Liver (tissue), 9 donors: ENCODE data around the gene CCDC88C. TPM values are rescaled to one million over a fixed set of nuclear protein-coding genes. Genes with fewer than 3 reads are reported as not detected.

Experiments
- DNase-seq: peaks from one replicate; pipeline ENCODE4 v3.0.0-alpha.2; 2017; ENCODE audit warnings: low spot score
- H3K27ac ChIP-seq, 2 donors: one replicate each; pipeline ENCODE4 v1.7.0; 2013; ENCODE audit warnings: inconsistent platforms in 2 of 2, low read length in 2 of 2, control low read depth in 1 of 2, low read depth in 1 of 2, mild to moderate bottlenecking in 1 of 2
- H3K27me3 ChIP-seq, 4 donors: one replicate each; pipeline versions ENCODE4 v1.6.1 to v1.7.0; 2013; ENCODE audit warnings: low read length in 3 of 4, inconsistent platforms in 1 of 4, mild to moderate bottlenecking in 1 of 4, moderate library complexity in 1 of 4; ENCODE audit not compliant: control insufficient read depth in 4 of 4, insufficient read depth in 4 of 4
- H3K36me3 ChIP-seq, 4 donors: one replicate each; pipeline versions ENCODE4 v1.6.1 to v1.7.0; 2013; ENCODE audit warnings: low read length in 3 of 4, mild to moderate bottlenecking in 3 of 4, low read depth in 1 of 4, moderate library complexity in 1 of 4; ENCODE audit not compliant: control insufficient read depth in 4 of 4, insufficient read depth in 3 of 4
- H3K4me1 ChIP-seq, 4 donors: one replicate each; pipeline versions ENCODE4 v1.6.1 to v1.7.0; 2013; ENCODE audit warnings: low read length in 3 of 4, mild to moderate bottlenecking in 3 of 4, moderate library complexity in 1 of 4; ENCODE audit not compliant: control insufficient read depth in 4 of 4, insufficient read depth in 4 of 4
- H3K4me3 ChIP-seq, 3 donors: one replicate each; pipeline versions ENCODE4 v1.6.1 to v1.7.0; 2013; ENCODE audit warnings: low read length in 3 of 3, control low read depth in 1 of 3, low read depth in 1 of 3, mild to moderate bottlenecking in 1 of 3
- H3K9ac ChIP-seq, 2 donors: one replicate each; pipeline ENCODE4 v1.7.0; 2013; ENCODE audit warnings: low read length in 2 of 2, mild to moderate bottlenecking in 2 of 2, moderate library complexity in 2 of 2, control low read depth in 1 of 2, low read depth in 1 of 2
- H3K9me3 ChIP-seq, 4 donors: one replicate each; pipeline versions ENCODE4 v1.6.1 to v1.7.0; 2013; ENCODE audit warnings: low read length in 3 of 4; ENCODE audit not compliant: control insufficient read depth in 4 of 4
- EGR1 ChIP-seq, 2 donors: IDR thresholded peaks; 2 replicates each; pipeline ENCODE4 v1.6.1; 2016 to 2018; ENCODE audit warnings: antibody characterized with exemption in 2 of 2, low read depth in 2 of 2
- FOXA1 ChIP-seq: IDR thresholded peaks from 2 replicates; pipeline ENCODE4 v1.6.1; 2016; ENCODE audit warnings: antibody characterized with exemption
- FOXA2 ChIP-seq: IDR thresholded peaks from 2 replicates; pipeline ENCODE4 v1.6.1; 2016; ENCODE audit warnings: antibody characterized with exemption
- HNF4A ChIP-seq, 2 donors: conservative IDR thresholded peaks; 2 replicates each; pipeline ENCODE4 v1.6.1; 2016; ENCODE audit warnings: antibody characterized with exemption in 2 of 2, mild to moderate bottlenecking in 2 of 2
- HNF4G ChIP-seq: IDR thresholded peaks from 2 replicates; pipeline ENCODE4 v1.6.1; 2016; ENCODE audit warnings: antibody characterized with exemption
- NR2F2 ChIP-seq: IDR thresholded peaks from 2 replicates; pipeline ENCODE4 v1.6.1; 2016; ENCODE audit warnings: antibody characterized with exemption
- RAD21 ChIP-seq, 2 donors: IDR thresholded peaks; 2 replicates each; pipeline ENCODE4 v1.6.1; 2016; ENCODE audit warnings: antibody characterized with exemption in 2 of 2, mild to moderate bottlenecking in 2 of 2
- RXRA ChIP-seq, 2 donors: IDR thresholded peaks; 2 replicates each; pipeline ENCODE4 v1.6.1; 2017 to 2018; ENCODE audit warnings: antibody characterized with exemption in 2 of 2, mild to moderate bottlenecking in 1 of 2
- SP1 ChIP-seq: IDR thresholded peaks from 2 replicates; pipeline ENCODE4 v1.6.1; 2018; ENCODE audit warnings: antibody characterized with exemption, mild to moderate bottlenecking
- TAF1 ChIP-seq: conservative IDR thresholded peaks from 2 replicates; pipeline ENCODE4 v1.6.1; 2016; ENCODE audit warnings: antibody characterized with exemption, mild to moderate bottlenecking
- YY1 ChIP-seq: IDR thresholded peaks from 2 replicates; pipeline ENCODE4 v1.6.1; 2016; ENCODE audit warnings: antibody characterized with exemption, mild to moderate bottlenecking
- WGBS: extraction: QIAGEN DNeasy Blood & Tissue Kit; methylation state at CpG from one replicate; pipeline ENCODE4 v1.1.7; 2013; 5-methylcytosine and 5-hydroxymethylcytosine counted together
- polyA plus RNA-seq, 2 donors: library from polyadenylated mRNA; stranded (reverse) in 1 of 2; unstranded in 1 of 2; fragments of 200-250 nt in 1 of 2; fragments of >200 nt in 1 of 2; fragmentation: Nextera tagmentation in 1 of 2; extraction: Ambion mirVana in 1 of 2; gene quantifications; one replicate each; pipeline versions ENCODE4 v1.2.1 to v1.2.3, GENCODE V29; 2013 to 2015
- total RNA-seq, 2 donors: library from RNA; depleted of rRNA; stranded (reverse); fragments of >200 nt; gene quantifications; one replicate each; pipeline ENCODE4 v1.2.3, GENCODE V29; 2014
- TF ChIP-seq, protein P1 (sequence below): IDR thresholded peaks from 2 replicates; pipeline ENCODE4 v1.6.1; 2016; ENCODE audit warnings: antibody characterized with exemption
- TF ChIP-seq, protein P2 (sequence below): fragments of 150-350 bp; IDR thresholded peaks from 2 replicates; pipeline ENCODE4 v1.5.1; 2017; ENCODE audit warnings: improper control_type of control experiment, low read depth, low read length; ENCODE audit not compliant: missing input control
- TF ChIP-seq, protein P3 (sequence below): IDR thresholded peaks from 2 replicates; pipeline ENCODE4 v1.6.1; 2016; ENCODE audit warnings: antibody characterized with exemption
- TF ChIP-seq, protein P4 (sequence below): IDR thresholded peaks from 2 replicates; pipeline ENCODE4 v1.6.1; 2016; ENCODE audit warnings: antibody characterized with exemption, mild to moderate bottlenecking
- donor health status: healthy.
- donor health status: healthy.
- donor health status: healthy.
- donor health status: healthy.
- donor health status: healthy.

The CCDC88C gene, protein sequence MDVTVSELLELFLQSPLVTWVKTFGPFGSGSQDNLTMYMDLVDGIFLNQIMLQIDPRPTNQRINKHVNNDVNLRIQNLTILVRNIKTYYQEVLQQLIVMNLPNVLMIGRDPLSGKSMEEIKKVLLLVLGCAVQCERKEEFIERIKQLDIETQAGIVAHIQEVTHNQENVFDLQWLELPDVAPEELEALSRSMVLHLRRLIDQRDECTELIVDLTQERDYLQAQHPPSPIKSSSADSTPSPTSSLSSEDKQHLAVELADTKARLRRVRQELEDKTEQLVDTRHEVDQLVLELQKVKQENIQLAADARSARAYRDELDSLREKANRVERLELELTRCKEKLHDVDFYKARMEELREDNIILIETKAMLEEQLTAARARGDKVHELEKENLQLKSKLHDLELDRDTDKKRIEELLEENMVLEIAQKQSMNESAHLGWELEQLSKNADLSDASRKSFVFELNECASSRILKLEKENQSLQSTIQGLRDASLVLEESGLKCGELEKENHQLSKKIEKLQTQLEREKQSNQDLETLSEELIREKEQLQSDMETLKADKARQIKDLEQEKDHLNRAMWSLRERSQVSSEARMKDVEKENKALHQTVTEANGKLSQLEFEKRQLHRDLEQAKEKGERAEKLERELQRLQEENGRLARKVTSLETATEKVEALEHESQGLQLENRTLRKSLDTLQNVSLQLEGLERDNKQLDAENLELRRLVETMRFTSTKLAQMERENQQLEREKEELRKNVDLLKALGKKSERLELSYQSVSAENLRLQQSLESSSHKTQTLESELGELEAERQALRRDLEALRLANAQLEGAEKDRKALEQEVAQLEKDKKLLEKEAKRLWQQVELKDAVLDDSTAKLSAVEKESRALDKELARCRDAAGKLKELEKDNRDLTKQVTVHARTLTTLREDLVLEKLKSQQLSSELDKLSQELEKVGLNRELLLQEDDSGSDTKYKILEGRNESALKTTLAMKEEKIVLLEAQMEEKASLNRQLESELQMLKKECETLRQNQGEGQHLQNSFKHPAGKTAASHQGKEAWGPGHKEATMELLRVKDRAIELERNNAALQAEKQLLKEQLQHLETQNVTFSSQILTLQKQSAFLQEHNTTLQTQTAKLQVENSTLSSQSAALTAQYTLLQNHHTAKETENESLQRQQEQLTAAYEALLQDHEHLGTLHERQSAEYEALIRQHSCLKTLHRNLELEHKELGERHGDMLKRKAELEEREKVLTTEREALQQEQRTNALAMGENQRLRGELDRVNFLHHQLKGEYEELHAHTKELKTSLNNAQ (N-terminal part only)
- total RNA-seq (10 to 100 TPM in 1 of 2 donors, 1 to 10 TPM in 1; 6.4 to 10.8 TPM), polyA plus RNA-seq (1 to 10 TPM; 1.3 to 1.5 TPM)

DNA sequence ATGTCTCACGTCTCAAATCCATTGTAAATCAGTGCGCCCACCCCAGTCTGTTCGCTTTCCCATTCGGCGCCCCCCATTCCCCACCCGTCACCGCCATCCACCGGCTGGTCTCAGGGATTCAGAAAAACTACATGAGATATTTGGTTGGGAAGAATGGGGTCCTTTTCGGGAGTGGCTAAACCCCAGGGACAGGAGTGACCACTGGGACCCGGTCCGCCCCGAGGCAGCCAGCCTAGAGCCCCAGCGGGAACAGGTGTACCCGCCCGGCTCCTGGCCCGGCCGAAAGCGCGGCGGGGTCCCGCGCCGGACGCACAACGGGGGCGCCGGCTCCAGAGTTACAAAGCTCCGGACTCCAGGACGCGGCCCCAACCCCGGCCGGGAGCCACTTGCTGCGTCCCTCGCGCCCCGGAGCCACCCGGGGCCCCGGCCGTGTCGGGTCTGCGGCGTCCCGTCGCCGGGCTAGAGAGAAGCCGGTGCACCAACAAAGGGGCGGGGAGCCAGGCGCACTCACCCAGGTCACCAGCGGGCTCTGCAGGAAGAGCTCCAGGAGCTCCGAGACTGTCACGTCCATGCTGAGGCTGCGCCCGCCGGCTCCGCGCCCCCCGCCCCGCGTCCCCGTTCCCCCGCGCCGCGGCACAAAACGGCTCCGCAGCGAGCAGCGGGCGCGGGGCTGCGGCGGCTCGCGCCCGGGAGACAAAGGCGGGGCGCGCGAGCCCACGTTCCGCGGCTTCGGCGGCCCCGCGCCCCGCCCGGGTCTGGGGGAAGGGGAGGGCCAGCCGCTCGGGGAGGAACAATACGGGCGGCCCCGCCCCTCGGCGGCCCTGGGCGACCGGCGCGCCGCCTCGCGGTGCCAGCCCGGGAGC is at the start of gene CCDC88C:
Gene CCDC88C, minus strand, starts transcription at position 701 of the 863 bp plus-strand sequence. Its CDS starts 130 bp downstream, at position 571.
- WGBS: 2% methylated on average over 103 of the region's 103 CpGs
- DNase-seq: peak; percentile 67
- Histone ChIP-seq H3K27ac (peak within 1 kb of the TSS; percentile 69 to 70), H3K4me1 (peaks cover 7 to 44% (median 34%) of the 10 kb centered on the region in 4 donors), H3K4me3 (peak within 1 kb of the TSS; percentile 45 to 71 (median 63)), H3K9ac (peak within 1 kb of the TSS; percentile 36 to 58), H3K9me3 (no peaks in the 10 kb centered on the region), H3K36me3 (no peaks in the 10 kb centered on the region), H3K27me3 (no peaks in the 10 kb centered on the region)
- TF ChIP-seq YY1 (no peak), FOXA2 (no peak), HNF4A (conservative IDR thresholded peaks at IDR 0.05) (no peak), NR2F2 (no peak), EGR1 (IDR thresholded peaks at IDR 0.05; ENCODE audit: low read depth in 2 of 2) (no peak), SP1 (no peak), RXRA (IDR thresholded peaks at IDR 0.05) (no peak), TAF1 (no peak), HNF4G (no peak), FOXA1 (no peak), RAD21 (IDR thresholded peaks at IDR 0.05) (no peak)
- TF ChIP-seq, protein P1, sequence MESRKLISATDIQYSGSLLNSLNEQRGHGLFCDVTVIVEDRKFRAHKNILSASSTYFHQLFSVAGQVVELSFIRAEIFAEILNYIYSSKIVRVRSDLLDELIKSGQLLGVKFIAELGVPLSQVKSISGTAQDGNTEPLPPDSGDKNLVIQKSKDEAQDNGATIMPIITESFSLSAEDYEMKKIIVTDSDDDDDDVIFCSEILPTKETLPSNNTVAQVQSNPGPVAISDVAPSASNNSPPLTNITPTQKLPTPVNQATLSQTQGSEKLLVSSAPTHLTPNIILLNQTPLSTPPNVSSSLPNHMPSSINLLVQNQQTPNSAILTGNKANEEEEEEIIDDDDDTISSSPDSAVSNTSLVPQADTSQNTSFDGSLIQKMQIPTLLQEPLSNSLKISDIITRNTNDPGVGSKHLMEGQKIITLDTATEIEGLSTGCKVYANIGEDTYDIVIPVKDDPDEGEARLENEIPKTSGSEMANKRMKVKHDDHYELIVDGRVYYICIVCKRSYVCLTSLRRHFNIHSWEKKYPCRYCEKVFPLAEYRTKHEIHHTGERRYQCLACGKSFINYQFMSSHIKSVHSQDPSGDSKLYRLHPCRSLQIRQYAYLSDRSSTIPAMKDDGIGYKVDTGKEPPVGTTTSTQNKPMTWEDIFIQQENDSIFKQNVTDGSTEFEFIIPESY: no peak
- TF ChIP-seq, protein P2, sequence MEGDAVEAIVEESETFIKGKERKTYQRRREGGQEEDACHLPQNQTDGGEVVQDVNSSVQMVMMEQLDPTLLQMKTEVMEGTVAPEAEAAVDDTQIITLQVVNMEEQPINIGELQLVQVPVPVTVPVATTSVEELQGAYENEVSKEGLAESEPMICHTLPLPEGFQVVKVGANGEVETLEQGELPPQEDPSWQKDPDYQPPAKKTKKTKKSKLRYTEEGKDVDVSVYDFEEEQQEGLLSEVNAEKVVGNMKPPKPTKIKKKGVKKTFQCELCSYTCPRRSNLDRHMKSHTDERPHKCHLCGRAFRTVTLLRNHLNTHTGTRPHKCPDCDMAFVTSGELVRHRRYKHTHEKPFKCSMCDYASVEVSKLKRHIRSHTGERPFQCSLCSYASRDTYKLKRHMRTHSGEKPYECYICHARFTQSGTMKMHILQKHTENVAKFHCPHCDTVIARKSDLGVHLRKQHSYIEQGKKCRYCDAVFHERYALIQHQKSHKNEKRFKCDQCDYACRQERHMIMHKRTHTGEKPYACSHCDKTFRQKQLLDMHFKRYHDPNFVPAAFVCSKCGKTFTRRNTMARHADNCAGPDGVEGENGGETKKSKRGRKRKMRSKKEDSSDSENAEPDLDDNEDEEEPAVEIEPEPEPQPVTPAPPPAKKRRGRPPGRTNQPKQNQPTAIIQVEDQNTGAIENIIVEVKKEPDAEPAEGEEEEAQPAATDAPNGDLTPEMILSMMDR: no peak
- TF ChIP-seq, protein P3, sequence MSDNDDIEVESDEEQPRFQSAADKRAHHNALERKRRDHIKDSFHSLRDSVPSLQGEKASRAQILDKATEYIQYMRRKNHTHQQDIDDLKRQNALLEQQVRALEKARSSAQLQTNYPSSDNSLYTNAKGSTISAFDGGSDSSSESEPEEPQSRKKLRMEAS: no peak
- TF ChIP-seq, protein P4, sequence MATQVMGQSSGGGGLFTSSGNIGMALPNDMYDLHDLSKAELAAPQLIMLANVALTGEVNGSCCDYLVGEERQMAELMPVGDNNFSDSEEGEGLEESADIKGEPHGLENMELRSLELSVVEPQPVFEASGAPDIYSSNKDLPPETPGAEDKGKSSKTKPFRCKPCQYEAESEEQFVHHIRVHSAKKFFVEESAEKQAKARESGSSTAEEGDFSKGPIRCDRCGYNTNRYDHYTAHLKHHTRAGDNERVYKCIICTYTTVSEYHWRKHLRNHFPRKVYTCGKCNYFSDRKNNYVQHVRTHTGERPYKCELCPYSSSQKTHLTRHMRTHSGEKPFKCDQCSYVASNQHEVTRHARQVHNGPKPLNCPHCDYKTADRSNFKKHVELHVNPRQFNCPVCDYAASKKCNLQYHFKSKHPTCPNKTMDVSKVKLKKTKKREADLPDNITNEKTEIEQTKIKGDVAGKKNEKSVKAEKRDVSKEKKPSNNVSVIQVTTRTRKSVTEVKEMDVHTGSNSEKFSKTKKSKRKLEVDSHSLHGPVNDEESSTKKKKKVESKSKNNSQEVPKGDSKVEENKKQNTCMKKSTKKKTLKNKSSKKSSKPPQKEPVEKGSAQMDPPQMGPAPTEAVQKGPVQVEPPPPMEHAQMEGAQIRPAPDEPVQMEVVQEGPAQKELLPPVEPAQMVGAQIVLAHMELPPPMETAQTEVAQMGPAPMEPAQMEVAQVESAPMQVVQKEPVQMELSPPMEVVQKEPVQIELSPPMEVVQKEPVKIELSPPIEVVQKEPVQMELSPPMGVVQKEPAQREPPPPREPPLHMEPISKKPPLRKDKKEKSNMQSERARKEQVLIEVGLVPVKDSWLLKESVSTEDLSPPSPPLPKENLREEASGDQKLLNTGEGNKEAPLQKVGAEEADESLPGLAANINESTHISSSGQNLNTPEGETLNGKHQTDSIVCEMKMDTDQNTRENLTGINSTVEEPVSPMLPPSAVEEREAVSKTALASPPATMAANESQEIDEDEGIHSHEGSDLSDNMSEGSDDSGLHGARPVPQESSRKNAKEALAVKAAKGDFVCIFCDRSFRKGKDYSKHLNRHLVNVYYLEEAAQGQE: no peak
